ENCODE data around the gene CFAP43.

Gene CFAP43

DNA sequence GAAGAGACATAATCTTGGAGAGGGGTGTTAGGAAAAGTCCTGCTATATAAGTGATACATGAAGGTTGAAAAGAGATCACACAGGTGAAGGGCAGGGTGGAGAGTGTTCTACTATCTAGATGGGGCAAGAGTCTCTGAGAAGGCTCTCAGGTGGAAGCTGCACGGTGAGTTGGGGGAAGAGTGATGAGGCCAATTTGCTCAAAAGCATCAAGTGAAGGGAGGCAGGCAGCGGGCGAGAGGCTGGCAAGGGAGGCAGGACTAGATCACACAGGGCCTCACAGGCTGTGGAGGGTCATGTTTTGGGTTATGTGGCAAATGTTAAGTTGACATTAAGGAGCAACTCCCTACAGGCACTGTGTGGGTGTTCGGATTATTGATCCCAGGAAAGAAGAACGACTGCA is 143.9 kb downstream of the CFAP43 start:
- no peak for DNase-seq

- DNase-seq, result no peak
Observed at GRCh38 chr10:104085801-104086400, 146.3 kb downstream of the CFAP43 start, which contains the start of gene COL17A1. TSS of gene COL17A1 (minus strand) at chr10:104085880. CDS start at chr10:104080673, 5,207 bp downstream.

- no peak for DNase-seq
Observed at GRCh38 chr10:104084482-104085142, 147.6 kb downstream of the CFAP43 start.

DNA sequence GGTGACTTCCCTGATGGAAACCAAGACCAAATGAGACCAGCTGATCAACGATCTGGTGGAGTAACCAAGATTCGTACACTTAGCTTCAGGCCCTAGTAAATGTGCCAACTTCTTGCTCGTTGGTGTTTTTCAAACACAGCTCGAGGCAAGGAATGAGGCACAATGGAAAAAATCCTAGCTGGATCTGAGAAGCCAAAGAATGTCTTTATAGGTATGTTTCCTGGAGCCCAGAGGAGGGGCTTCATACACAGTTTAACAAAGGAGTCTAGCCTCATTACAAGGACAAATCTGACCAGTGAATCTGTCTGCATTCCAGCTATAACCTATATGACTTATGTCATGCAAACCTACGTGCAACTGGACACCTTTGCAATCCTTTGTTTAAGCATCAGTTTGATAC is 150.2 kb downstream of the CFAP43 start:
- DNase-seq, result no peak

DNA sequence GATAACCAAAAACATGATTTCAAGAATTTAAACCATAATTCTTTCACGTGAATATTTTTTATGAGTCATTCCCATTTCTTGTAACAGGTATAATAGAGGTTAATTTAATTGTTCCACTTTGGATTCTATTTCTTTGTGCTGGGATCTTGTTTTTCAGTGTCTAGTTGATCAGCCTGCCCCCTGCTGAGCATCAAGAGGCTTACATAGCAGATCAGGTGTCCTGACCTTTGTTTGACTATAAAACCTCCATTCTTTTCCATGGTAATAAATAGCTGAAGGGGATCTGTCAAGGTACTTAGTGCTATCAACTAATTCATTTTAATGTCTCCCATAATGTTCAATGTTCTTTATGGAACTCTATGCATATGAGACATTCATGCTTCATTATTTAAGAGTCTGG is 151.4 kb downstream of the CFAP43 start:
- peak in 1 of 6 experiments; percentile 3 for DNase-seq

All from stimulated activated naive CD4-positive, alpha-beta T cell (primary cell).